AG09309 (cell line): ENCODE data around the gene KIAA1614.

Experiments
- DNase-seq: peaks from one replicate; pipeline ENCODE4 v3.0.0-alpha.2; 2010; ENCODE audit warnings: low read depth
- H3K4me3 ChIP-seq: 2 replicates; pipeline ENCODE4 v1.5.1; 2011; ENCODE audit warnings: mild to moderate bottlenecking, low read depth, low read length, moderate library complexity; ENCODE audit not compliant: control insufficient read depth
- CTCF ChIP-seq: IDR thresholded peaks from 2 replicates; pipeline ENCODE4 v1.5.1; 2011; ENCODE audit warnings: mild to moderate bottlenecking, low read depth, low read length, inconsistent platforms; ENCODE audit not compliant: insufficient read depth, control insufficient read depth; ENCODE audit errors: missing control alignments

Gene KIAA1614

GRCh38 chr1:180973369-180973768 is 60.7 kb downstream of the KIAA1614 start:
- DNase-seq, result no peak
- TF ChIP-seq CTCF, result no peak
- H3K4me3 ChIP-seq, result no peak overlapping the region

GRCh38 chr1:180974236-180974635 is 61.5 kb downstream of the KIAA1614 start:
- DNase-seq, result no peak
- no peak overlapping the region for H3K4me3 ChIP-seq
- TF ChIP-seq CTCF, result no peak

- no peak for TF ChIP-seq CTCF
- no peak for DNase-seq
- H3K4me3 ChIP-seq, result no peak overlapping the region
Measured at GRCh38 chr1:180975551-180975950, 62.9 kb downstream of the KIAA1614 start.

- TF ChIP-seq CTCF, result no peak
- DNase-seq, result no peak
- H3K4me3 ChIP-seq, result no peak overlapping the region
Measured at GRCh38 chr1:180976191-180976590, 63.5 kb downstream of the KIAA1614 start.

- H3K4me3 ChIP-seq, result no peak overlapping the region
- no peak for DNase-seq
- no peak for TF ChIP-seq CTCF
Measured at GRCh38 chr1:180976732-180977357, 64.1 kb downstream of the KIAA1614 start.

- TF ChIP-seq CTCF, result no peak
- no peak for DNase-seq
- no peak overlapping the region for H3K4me3 ChIP-seq
Measured at GRCh38 chr1:180981596-180982387, 69.1 kb downstream of the KIAA1614 start.

- DNase-seq, result no peak
- H3K4me3 ChIP-seq, result no peak overlapping the region
- no peak for TF ChIP-seq CTCF
Measured at GRCh38 chr1:180982422-180982821, 69.7 kb downstream of the KIAA1614 start.
